Lower leg skin (tissue), 3 donors: ENCODE results near the gene GAREM2.

ENCODE experiments used
- CTCF ChIP-seq, 3 donors: fragments of 450-650 bp; IDR thresholded peaks; one replicate each; pipeline ENCODE4 v1.5.1; 2016; ENCODE audit warnings: antibody characterized with exemption in 3 of 3, mild to moderate bottlenecking in 3 of 3, moderate library complexity in 2 of 3
- POLR2A ChIP-seq, 2 donors: fragments of 450-650 bp; IDR thresholded peaks; one replicate each; pipeline ENCODE4 v1.6.1; 2016 to 2017; ENCODE audit warnings: antibody characterized with exemption in 2 of 2, mild to moderate bottlenecking in 1 of 2, moderate library complexity in 1 of 2

GRCh38 chr2:26203906-26204305 lies 31.0 kb downstream of the GAREM2 start:
- no peak for TF ChIP-seq CTCF (IDR thresholded peaks at IDR 0.05)
- no peak for TF ChIP-seq POLR2A (IDR thresholded peaks at IDR 0.05)
